ENCODE measurements around the gene RANBP9.

RANBP9 gene

GRCh38 chr6:13648850-13649249, 62.8 kb downstream of the RANBP9 start:
- DNase-seq (ENCODE audit: low read depth), result no peak

GRCh38 chr6:13643125-13643524, 68.5 kb downstream of the RANBP9 start:
- no peak for DNase-seq (ENCODE audit: low read depth)

- no peak for DNase-seq (ENCODE audit: low read depth)
Observed at GRCh38 chr6:13641315-13641714, 70.3 kb downstream of the RANBP9 start.

- DNase-seq (ENCODE audit: low read depth), result no peak
Observed at GRCh38 chr6:13638626-13639025, 73.0 kb downstream of the RANBP9 start.

GRCh38 chr6:13638014-13638413, 73.6 kb downstream of the RANBP9 start:
- no peak for DNase-seq (ENCODE audit: low read depth)

- DNase-seq (ENCODE audit: low read depth), result no peak
Observed at GRCh38 chr6:13635948-13636658, 75.5 kb downstream of the RANBP9 start.

- DNase-seq (ENCODE audit: low read depth), result no peak
Observed at GRCh38 chr6:13633343-13633742, 78.3 kb downstream of the RANBP9 start.

- no peak for DNase-seq (ENCODE audit: low read depth)
Observed at GRCh38 chr6:13630499-13630898, 81.1 kb downstream of the RANBP9 start.

- DNase-seq (ENCODE audit: low read depth), result no peak
Observed at GRCh38 chr6:13629459-13630116, 82.0 kb downstream of the RANBP9 start.

GRCh38 chr6:13624871-13625288, 86.8 kb downstream of the RANBP9 start:
- peak; percentile 24 for DNase-seq (ENCODE audit: low read depth)

GRCh38 chr6:13617066-13617465, 94.6 kb downstream of the RANBP9 start:
- no peak for DNase-seq (ENCODE audit: low read depth)

GRCh38 chr6:13615792-13616120, 95.9 kb downstream of the RANBP9 start:
- no peak for DNase-seq (ENCODE audit: low read depth)

- DNase-seq (ENCODE audit: low read depth), result peak; percentile 99
Observed at GRCh38 chr6:13614926-13615791, 96.5 kb downstream of the RANBP9 start, which contains the start of gene NOL7. Gene NOL7 (plus strand): TSS chr6:13615335. CDS start chr6:13615359, 24 bp downstream.

- DNase-seq (ENCODE audit: low read depth), result no peak
Observed at GRCh38 chr6:13614126-13614925, 97.3 kb downstream of the RANBP9 start.

- DNase-seq (ENCODE audit: low read depth), result no peak
Observed at GRCh38 chr6:13613029-13613594, 98.5 kb downstream of the RANBP9 start.

GRCh38 chr6:13611715-13612114, 99.9 kb downstream of the RANBP9 start:
- no peak for DNase-seq (ENCODE audit: low read depth)

GRCh38 chr6:13605634-13606033, 106.0 kb downstream of the RANBP9 start:
- DNase-seq (ENCODE audit: low read depth), result no peak

- no peak for DNase-seq (ENCODE audit: low read depth)
Observed at GRCh38 chr6:13604546-13605416, 106.9 kb downstream of the RANBP9 start.

- DNase-seq (ENCODE audit: low read depth), result no peak
Observed at GRCh38 chr6:13604135-13604534, 107.5 kb downstream of the RANBP9 start.

GRCh38 chr6:13600036-13600435, 111.6 kb downstream of the RANBP9 start:
- DNase-seq (ENCODE audit: low read depth), result no peak

- DNase-seq (ENCODE audit: low read depth), result no peak
Observed at GRCh38 chr6:13597073-13597472, 114.6 kb downstream of the RANBP9 start.
